Neuronal stem cell (in vitro differentiated cells): ENCODE measurements around the gene ZNF189.

Experiments
- DNase-seq: peaks from one replicate; pipeline ENCODE4 v3.0.0-alpha.2; 2013; ENCODE audit warnings: low spot score
- H2AFZ ChIP-seq: one replicate; pipeline ENCODE4 v1.6.1; 2013; ENCODE audit warnings: mild to moderate bottlenecking, low read length, inconsistent platforms
- H2AK5ac ChIP-seq: 2 replicates; pipeline ENCODE4 v1.6.1; 2013; ENCODE audit warnings: low read depth, mild to moderate bottlenecking, inconsistent platforms, low read length, moderate library complexity, mixed read lengths
- H2BK120ac ChIP-seq: 2 replicates; pipeline ENCODE4 v1.6.1; 2013; ENCODE audit warnings: low read depth, mild to moderate bottlenecking, inconsistent platforms, low read length, moderate library complexity, mixed read lengths
- H2BK12ac ChIP-seq: one replicate; pipeline ENCODE4 v1.6.1; 2013; ENCODE audit warnings: low read length, inconsistent platforms
- H2BK15ac ChIP-seq: 2 replicates; pipeline ENCODE4 v1.6.1; 2013; ENCODE audit warnings: mild to moderate bottlenecking, low read length, inconsistent platforms, mixed read lengths
- H2BK5ac ChIP-seq: one replicate; pipeline ENCODE4 v1.6.1; 2013; ENCODE audit warnings: inconsistent platforms, mild to moderate bottlenecking, low read length, moderate library complexity
- H3K14ac ChIP-seq: one replicate; pipeline ENCODE4 v1.6.1; 2013; ENCODE audit warnings: low read length, inconsistent platforms
- H3K18ac ChIP-seq: 2 replicates; pipeline ENCODE4 v1.6.1; 2013; ENCODE audit warnings: low read length, inconsistent platforms
- H3K23ac ChIP-seq: 2 replicates; pipeline ENCODE4 v1.6.1; 2013; ENCODE audit warnings: low read depth, mild to moderate bottlenecking, mixed read lengths, low read length, inconsistent platforms; ENCODE audit not compliant: poor library complexity
- H3K27ac ChIP-seq: replicated peaks from 3 replicates; pipeline ENCODE4 v1.5.1; 2013; ENCODE audit warnings: low read length, inconsistent platforms
- H3K27me3 ChIP-seq, 3 experiments: 2 replicates each; pipeline ENCODE4 v1.6.1; 2013; ENCODE audit warnings: low read length in 3 of 3, mild to moderate bottlenecking in 2 of 3, inconsistent platforms in 1 of 3, low read depth in 1 of 3, mixed read lengths in 1 of 3, moderate library complexity in 1 of 3; ENCODE audit not compliant: control insufficient read depth in 3 of 3, insufficient read depth in 3 of 3
- H3K36me3 ChIP-seq, 2 donors: replicated peaks in 1 of 2; 2 replicates each; pipeline ENCODE4 v1.6.1; 2013; ENCODE audit warnings: low read length in 2 of 2; ENCODE audit not compliant: control insufficient read depth in 2 of 2, insufficient read depth in 2 of 2
- H3K4ac ChIP-seq: 2 replicates; pipeline ENCODE4 v1.6.1; 2013; ENCODE audit warnings: inconsistent platforms, mild to moderate bottlenecking, low read length, moderate library complexity
- H3K4me1 ChIP-seq, 2 donors: 1 replicate in 1 of 2; 2 replicates in 1 of 2; pipeline ENCODE4 v1.6.1; 2013; ENCODE audit warnings: low read length in 2 of 2, low read depth in 1 of 2; ENCODE audit not compliant: control insufficient read depth in 2 of 2, insufficient read depth in 1 of 2
- H3K4me2 ChIP-seq: one replicate; pipeline ENCODE4 v1.6.1; 2013; ENCODE audit warnings: mild to moderate bottlenecking, low read length, inconsistent platforms; ENCODE audit not compliant: insufficient read depth, poor library complexity, severe bottlenecking
- H3K4me3 ChIP-seq, 2 donors: 2 replicates each; pipeline ENCODE4 v1.5.1; 2013; ENCODE audit warnings: low read length in 2 of 2, mild to moderate bottlenecking in 2 of 2, inconsistent platforms in 1 of 2, moderate library complexity in 1 of 2
- H3K79me1 ChIP-seq: one replicate; pipeline ENCODE4 v1.6.1; 2013; ENCODE audit warnings: low read depth, mild to moderate bottlenecking, inconsistent platforms, low read length, moderate library complexity
- H3K9ac ChIP-seq: one replicate; pipeline ENCODE4 v1.6.1; 2013; ENCODE audit warnings: mild to moderate bottlenecking, low read depth, low read length, inconsistent platforms; ENCODE audit not compliant: poor library complexity
- H3K9me3 ChIP-seq, 2 donors: replicated peaks in 1 of 2; 2 replicates each; pipeline versions ENCODE3 to v1.6.1; 2013; ENCODE audit warnings: low read length in 2 of 2, mild to moderate bottlenecking in 2 of 2, inconsistent platforms in 1 of 2, low read depth in 1 of 2, mixed read lengths in 1 of 2, moderate library complexity in 1 of 2; ENCODE audit not compliant: control insufficient read depth in 2 of 2, insufficient read depth in 1 of 2
- H4K8ac ChIP-seq: one replicate; pipeline ENCODE4 v1.6.1; 2013; ENCODE audit warnings: low read depth, mild to moderate bottlenecking, inconsistent platforms, low read length, moderate library complexity
- H4K91ac ChIP-seq: one replicate; pipeline ENCODE4 v1.6.1; 2013; ENCODE audit warnings: low read length, low read depth, mild to moderate bottlenecking, inconsistent platforms; ENCODE audit not compliant: poor library complexity
- WGBS, 2 donors: extraction: QIAGEN DNeasy Blood & Tissue Kit; methylation state at CpG; one replicate each; pipeline ENCODE4 v1.1.7; 2013; ENCODE audit warnings: missing lambda C conversion rate in 2 of 2, mixed read lengths in 1 of 2; ENCODE audit not compliant: insufficient read length in 2 of 2, insufficient replicate concordance in 1 of 2; ENCODE audit errors: extremely low coverage in 2 of 2; 5-methylcytosine and 5-hydroxymethylcytosine counted together

ZNF189 gene

DNA sequence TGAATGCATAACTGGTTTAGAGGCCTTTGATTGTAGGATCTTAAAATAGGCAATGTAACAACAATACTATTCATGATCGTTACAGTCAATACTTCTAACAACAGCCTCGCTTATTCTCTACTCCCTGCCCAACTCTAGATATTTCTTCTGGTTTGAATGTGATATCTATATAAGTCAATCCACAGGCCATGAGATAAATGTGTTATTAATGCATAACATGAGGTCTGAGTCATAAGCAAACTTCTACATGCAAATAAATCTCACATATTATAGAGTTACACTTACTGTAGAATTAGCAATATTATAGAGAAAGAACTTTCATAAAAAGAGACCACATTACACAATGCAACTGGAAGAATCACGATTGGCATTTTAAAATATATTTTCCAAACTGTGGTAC, 39.9 kb downstream of the ZNF189 start:
- no CpG with 5 or more reads among the region's 3 CpGs for WGBS, 2 donors
- H3K4me1 ChIP-seq = peaks cover 0 to 4% of the 10 kb centered on the region in 2 donors
- no peak overlapping the region for H2BK12ac ChIP-seq
- H3K79me1 ChIP-seq = no peaks in the 10 kb centered on the region
- H2AK5ac ChIP-seq = no peak overlapping the region
- no peak overlapping the region for H4K91ac ChIP-seq
- no peak overlapping the region for H4K8ac ChIP-seq
- no peaks in the 10 kb centered on the region for H3K9me3 ChIP-seq
- H3K4me3 ChIP-seq = no peak overlapping the region
- no peak overlapping the region for H2BK120ac ChIP-seq
- no peak overlapping the region for H2AFZ ChIP-seq
- H2BK15ac ChIP-seq = no peak overlapping the region
- no peak overlapping the region for H2BK5ac ChIP-seq
- H3K27me3 ChIP-seq = peaks cover 0 to 17% (median 0%) of the 10 kb centered on the region in 3 experiments
- H3K14ac ChIP-seq = no peak overlapping the region
- no peaks in the 10 kb centered on the region for H3K36me3 ChIP-seq
- no peak overlapping the region for H3K9ac ChIP-seq
- H3K4ac ChIP-seq = no peak overlapping the region
- no peak overlapping the region for H3K4me2 ChIP-seq
- no peak overlapping the region for H3K23ac ChIP-seq
- no peak for DNase-seq
- no peak overlapping the region for H3K18ac ChIP-seq
- no peak overlapping the region for H3K27ac ChIP-seq

DNA sequence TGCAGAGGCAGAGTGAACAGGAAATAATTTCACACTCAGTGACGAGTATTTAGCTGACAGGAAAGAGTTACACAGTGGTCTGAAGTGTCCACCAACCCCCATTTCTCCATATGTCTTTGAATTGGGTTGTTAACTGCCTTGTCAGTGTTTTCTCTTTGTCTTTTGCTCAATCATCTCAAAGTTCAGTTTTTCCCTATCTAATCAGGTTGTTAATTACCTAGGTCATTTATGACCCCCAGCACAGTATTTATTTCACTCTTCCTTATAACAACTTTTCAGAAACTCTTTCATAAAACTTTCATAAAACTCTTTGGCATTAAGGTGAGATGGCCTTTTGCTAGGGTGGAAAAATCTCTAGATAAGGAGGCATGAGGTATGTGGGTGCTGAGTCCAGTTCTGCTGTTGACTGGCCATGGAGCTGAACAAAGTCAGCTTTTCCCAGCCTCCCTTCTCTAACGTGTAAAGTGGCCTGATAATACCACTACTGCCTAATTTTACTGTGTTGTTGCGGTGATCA, 42.1 kb downstream of the ZNF189 start:
- Histone ChIP-seq H3K18ac (no peak overlapping the region), H2BK15ac (no peak overlapping the region), H4K91ac (no peak overlapping the region), H3K36me3 (no peaks in the 10 kb centered on the region), H3K23ac (no peak overlapping the region), H3K14ac (no peak overlapping the region), H2AK5ac (no peak overlapping the region), H4K8ac (no peak overlapping the region), H3K9ac (no peak overlapping the region), H2BK12ac (no peak overlapping the region), H2AFZ (no peak overlapping the region), H2BK5ac (no peak overlapping the region), H3K27ac (no peak overlapping the region), H3K9me3 (no peaks in the 10 kb centered on the region), H3K27me3 (peaks cover 0 to 19% (median 0%) of the 10 kb centered on the region in 3 experiments), H3K4me2 (no peak overlapping the region), H2BK120ac (no peak overlapping the region), H3K4ac (no peak overlapping the region), H3K4me1 (peaks cover 0 to 4% of the 10 kb centered on the region in 2 donors), H3K4me3 (no peak overlapping the region), H3K79me1 (no peaks in the 10 kb centered on the region)
- WGBS, 2 donors = no CpG with 5 or more reads among the region's 3 CpGs
- DNase-seq = no peak

DNA sequence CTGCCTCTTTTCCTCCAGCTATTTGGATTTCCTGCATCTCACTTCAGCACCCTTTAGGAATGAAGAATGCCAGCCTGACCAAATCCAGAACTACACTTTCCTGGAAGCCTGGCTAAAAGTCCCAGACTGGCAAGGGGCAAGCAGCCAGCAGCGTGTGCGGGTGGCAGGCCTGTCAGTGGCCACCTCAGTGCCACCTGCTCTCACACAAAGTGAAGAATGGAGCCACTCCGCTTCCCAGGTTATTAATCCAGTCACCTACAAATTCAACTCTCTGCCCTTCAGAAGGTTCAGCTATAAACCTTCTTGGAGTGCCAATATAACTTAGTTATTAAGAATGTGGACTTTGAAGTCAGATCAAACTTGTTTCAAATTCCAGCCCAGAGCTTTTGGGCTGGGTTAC, 43.7 kb downstream of the ZNF189 start:
- peaks cover 0 to 21% (median 0%) of the 10 kb centered on the region in 3 experiments for H3K27me3 ChIP-seq
- H3K14ac ChIP-seq = no peak overlapping the region
- no peak overlapping the region for H3K9ac ChIP-seq
- peaks cover 0 to 4% of the 10 kb centered on the region in 2 donors for H3K4me1 ChIP-seq
- no peak overlapping the region for H3K18ac ChIP-seq
- no peak overlapping the region for H3K4me3 ChIP-seq
- no peak overlapping the region for H4K91ac ChIP-seq
- no peaks in the 10 kb centered on the region for H3K9me3 ChIP-seq
- DNase-seq = no peak
- no peak overlapping the region for H2AFZ ChIP-seq
- no peak overlapping the region for H2BK15ac ChIP-seq
- H2AK5ac ChIP-seq = no peak overlapping the region
- no peak overlapping the region for H3K27ac ChIP-seq
- no peaks in the 10 kb centered on the region for H3K79me1 ChIP-seq
- H2BK5ac ChIP-seq = no peak overlapping the region
- H3K23ac ChIP-seq = no peak overlapping the region
- H3K4me2 ChIP-seq = no peak overlapping the region
- H2BK12ac ChIP-seq = no peak overlapping the region
- H3K4ac ChIP-seq = no peak overlapping the region
- whole genome bisulfite sequencing, 2 donors = no CpG with 5 or more reads among the region's 3 CpGs
- no peak overlapping the region for H2BK120ac ChIP-seq
- H3K36me3 ChIP-seq = no peaks in the 10 kb centered on the region
- no peak overlapping the region for H4K8ac ChIP-seq

DNA sequence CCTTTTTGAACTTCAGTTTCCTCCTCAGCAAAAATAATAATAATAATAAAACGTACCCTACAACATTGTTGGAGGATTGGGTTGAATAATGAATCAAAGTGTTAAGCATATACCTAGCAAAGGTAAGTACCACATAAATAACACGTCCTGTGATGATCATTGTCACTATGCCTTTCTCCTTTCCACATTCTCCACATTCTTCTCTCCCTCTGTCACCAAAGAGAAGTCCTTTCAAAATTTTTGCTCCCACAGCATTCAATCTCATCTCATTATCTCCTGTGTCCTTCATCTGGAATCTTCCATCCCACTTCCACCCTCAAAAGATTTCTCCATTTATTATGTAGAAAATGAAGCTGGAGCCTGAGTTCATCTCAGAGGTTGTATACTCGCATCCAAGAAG, 44.1 kb downstream of the ZNF189 start:
- no peaks in the 10 kb centered on the region for H3K36me3 ChIP-seq
- no peak overlapping the region for H2BK5ac ChIP-seq
- no peak for DNase-seq
- no peak overlapping the region for H2AK5ac ChIP-seq
- H3K27me3 ChIP-seq = peaks cover 0 to 18% (median 0%) of the 10 kb centered on the region in 3 experiments
- H3K79me1 ChIP-seq = no peaks in the 10 kb centered on the region
- no peak overlapping the region for H2BK12ac ChIP-seq
- no peak overlapping the region for H4K91ac ChIP-seq
- no CpG with 5 or more reads among the region's 3 CpGs for WGBS, 2 donors
- no peak overlapping the region for H2BK15ac ChIP-seq
- no peak overlapping the region for H4K8ac ChIP-seq
- H3K27ac ChIP-seq = no peak overlapping the region
- H3K23ac ChIP-seq = no peak overlapping the region
- peaks cover 0 to 4% of the 10 kb centered on the region in 2 donors for H3K4me1 ChIP-seq
- H3K9ac ChIP-seq = no peak overlapping the region
- H3K4me2 ChIP-seq = no peak overlapping the region
- no peak overlapping the region for H2BK120ac ChIP-seq
- no peak overlapping the region for H2AFZ ChIP-seq
- no peak overlapping the region for H3K18ac ChIP-seq
- H3K9me3 ChIP-seq = no peaks in the 10 kb centered on the region
- H3K4me3 ChIP-seq = no peak overlapping the region
- no peak overlapping the region for H3K4ac ChIP-seq
- no peak overlapping the region for H3K14ac ChIP-seq
